ENCODE data around the gene HOXC5. TPM values are rescaled to one million over a fixed set of nuclear protein-coding genes. Genes with fewer than 3 reads are reported as not detected.
A peak's percentile ranks its signal among the peaks of the same experiment; 100 is the strongest.
"Not testable (repeated sequence)": the region's sequence is repeated elsewhere in the genome, so short reads cannot be mapped to it uniquely, and the experiment has no call there.

HOXC5 gene
- total RNA-seq, 2 experiments from 2014 or later, result not detected

DNA sequence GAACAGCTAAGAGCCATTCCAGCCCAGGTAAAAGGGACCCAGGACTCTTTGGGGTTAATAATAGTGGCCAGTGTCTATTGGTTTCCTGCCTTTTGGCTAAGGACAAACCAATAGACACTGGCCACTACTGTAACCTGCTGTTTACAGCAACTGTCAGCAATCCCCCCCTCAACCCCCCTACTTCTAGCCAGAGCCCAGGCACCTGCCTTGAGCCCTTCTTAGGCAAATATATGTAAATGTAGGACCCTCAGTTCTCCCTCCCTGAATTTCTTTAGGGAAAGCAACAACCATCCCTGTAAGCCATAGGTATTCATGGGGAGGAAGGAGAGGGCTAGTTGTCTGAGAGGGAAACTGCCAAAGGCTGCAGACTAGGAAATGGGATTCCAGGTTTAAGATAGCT lies 43.1 kb downstream of the HOXC5 start:
- H3K4me2 ChIP-seq (ENCODE audit: low read length), result no peak overlapping the region
- ChIA-PET POLR2A (interaction anchor here (1.5 kb wide), 1 partner anchor 21 kb away, joined by 6 read pairs; no protein-coding TSS in a partner anchor), CTCF (ENCODE audit: unreplicated experiment) (no interaction called here)
- H3K36me3 ChIP-seq (ENCODE audit: insufficient read depth, low read length), result no peaks in the 10 kb centered on the region
- intact Hi-C loops (cut with micrococcal nuclease; ENCODE audit: unreplicated experiment), result no loop called here
- no peaks in the 10 kb centered on the region for H3K9me3 ChIP-seq (ENCODE audit: low read length)
- H3K4me3 ChIP-seq (ENCODE audit: low read depth, low read length, poor library complexity, severe bottlenecking), result no peak overlapping the region
- DNase-seq (ENCODE audit: low spot score), result no peak
- no TSS peak for BruUV-seq (replicated peaks)
- TF ChIP-seq, protein P1, sequence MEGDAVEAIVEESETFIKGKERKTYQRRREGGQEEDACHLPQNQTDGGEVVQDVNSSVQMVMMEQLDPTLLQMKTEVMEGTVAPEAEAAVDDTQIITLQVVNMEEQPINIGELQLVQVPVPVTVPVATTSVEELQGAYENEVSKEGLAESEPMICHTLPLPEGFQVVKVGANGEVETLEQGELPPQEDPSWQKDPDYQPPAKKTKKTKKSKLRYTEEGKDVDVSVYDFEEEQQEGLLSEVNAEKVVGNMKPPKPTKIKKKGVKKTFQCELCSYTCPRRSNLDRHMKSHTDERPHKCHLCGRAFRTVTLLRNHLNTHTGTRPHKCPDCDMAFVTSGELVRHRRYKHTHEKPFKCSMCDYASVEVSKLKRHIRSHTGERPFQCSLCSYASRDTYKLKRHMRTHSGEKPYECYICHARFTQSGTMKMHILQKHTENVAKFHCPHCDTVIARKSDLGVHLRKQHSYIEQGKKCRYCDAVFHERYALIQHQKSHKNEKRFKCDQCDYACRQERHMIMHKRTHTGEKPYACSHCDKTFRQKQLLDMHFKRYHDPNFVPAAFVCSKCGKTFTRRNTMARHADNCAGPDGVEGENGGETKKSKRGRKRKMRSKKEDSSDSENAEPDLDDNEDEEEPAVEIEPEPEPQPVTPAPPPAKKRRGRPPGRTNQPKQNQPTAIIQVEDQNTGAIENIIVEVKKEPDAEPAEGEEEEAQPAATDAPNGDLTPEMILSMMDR (conservative IDR thresholded peaks at IDR 0.05; ENCODE audit: low read length), result no peak
- TF ChIP-seq EZH2phosphoT487 (IDR thresholded peaks at IDR 0.05; ENCODE audit: borderline replicate concordance, low read depth, low read length), result no peak
- no peaks in the 10 kb centered on the region for H3K9me2 ChIP-seq (ENCODE audit: insufficient read depth, low read length)
- no peak overlapping the region for H2AFZ ChIP-seq (ENCODE audit: low read length)
- no peaks in the 10 kb centered on the region for H4K20me1 ChIP-seq (ENCODE audit: insufficient read depth, low read length)
- no peaks in the 10 kb centered on the region for H3K4me1 ChIP-seq (ENCODE audit: insufficient read depth, low read length, poor library complexity, severe bottlenecking)
- H3K27ac ChIP-seq (ENCODE audit: low read depth, low read length, poor library complexity, severe bottlenecking), result no peak overlapping the region
- H3K79me2 ChIP-seq (ENCODE audit: insufficient read depth, low read depth, low read length), result no peaks in the 10 kb centered on the region

DNA sequence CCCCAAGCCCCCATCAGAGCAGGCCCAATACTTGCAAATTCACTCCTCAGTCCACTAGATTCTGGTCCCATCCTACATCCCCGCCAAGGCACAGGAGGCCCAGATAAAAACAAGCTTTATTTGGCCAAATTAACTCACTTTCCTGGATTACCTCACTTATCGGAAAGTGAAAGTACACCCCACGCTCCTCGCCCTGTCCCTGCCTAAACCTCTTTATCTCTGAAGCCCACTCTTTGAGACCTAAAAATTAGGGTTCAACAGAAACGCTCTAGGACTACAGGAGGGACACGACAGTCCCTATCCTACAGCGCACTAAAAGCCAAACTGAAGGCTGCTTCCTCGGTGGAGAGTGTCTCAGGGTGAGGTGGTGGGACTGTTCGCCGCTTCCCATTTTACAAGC lies 45.0 kb downstream of the HOXC5 start:
- H3K4me1 ChIP-seq (ENCODE audit: insufficient read depth, low read length, poor library complexity, severe bottlenecking); H3K4me2 ChIP-seq (ENCODE audit: low read length); H3K4me3 ChIP-seq (ENCODE audit: low read depth, low read length, poor library complexity, severe bottlenecking); DNase-seq (ENCODE audit: low spot score); H2AFZ ChIP-seq (ENCODE audit: low read length); H3K79me2 ChIP-seq (ENCODE audit: insufficient read depth, low read depth, low read length); intact Hi-C loops (cut with micrococcal nuclease; ENCODE audit: unreplicated experiment); BruUV-seq (replicated peaks); H3K9me3 ChIP-seq (ENCODE audit: low read length); H3K36me3 ChIP-seq (ENCODE audit: insufficient read depth, low read length); H3K9me2 ChIP-seq (ENCODE audit: insufficient read depth, low read length); H4K20me1 ChIP-seq (ENCODE audit: insufficient read depth, low read length); H3K27ac ChIP-seq (ENCODE audit: low read depth, low read length, poor library complexity, severe bottlenecking): not testable (repeated sequence)
- ChIA-PET POLR2A (interaction anchor here (0.6 to 1.3 kb wide), 2 partner anchors 10 to 24 kb away, joined by 3 to 5 read pairs; partner anchors contain the start of gene HOXC4), CTCF (ENCODE audit: unreplicated experiment) (interaction anchor here (0.6 kb wide), 1 partner anchor 33 kb away, joined by 7 read pairs; no protein-coding TSS in a partner anchor)

DNA sequence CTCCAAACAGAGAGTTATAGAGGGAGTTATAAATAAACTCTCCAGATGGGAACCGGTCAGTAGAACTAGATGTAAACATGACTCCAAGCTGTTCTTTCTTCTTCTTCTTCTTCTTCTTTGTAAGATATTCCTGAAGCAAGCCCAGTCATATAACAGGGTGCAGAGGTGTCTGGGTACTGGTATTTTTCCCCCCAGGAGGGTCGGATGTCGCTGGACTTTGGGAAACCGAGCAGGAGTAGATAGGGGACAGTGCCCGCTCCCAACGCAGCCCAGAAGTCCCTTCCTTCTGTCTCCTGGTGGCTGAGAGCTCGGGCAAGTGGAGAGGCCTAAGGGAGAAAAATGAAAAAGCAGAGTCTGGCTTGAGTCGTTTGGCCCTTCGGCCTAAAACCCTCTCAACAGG lies 46.3 kb downstream of the HOXC5 start:
- H3K27ac ChIP-seq (ENCODE audit: low read depth, low read length, poor library complexity, severe bottlenecking); H3K4me3 ChIP-seq (ENCODE audit: low read depth, low read length, poor library complexity, severe bottlenecking); H3K9me2 ChIP-seq (ENCODE audit: insufficient read depth, low read length); intact Hi-C loops (cut with micrococcal nuclease; ENCODE audit: unreplicated experiment); H3K4me2 ChIP-seq (ENCODE audit: low read length); POLR2A ChIA-PET; H4K20me1 ChIP-seq (ENCODE audit: insufficient read depth, low read length); H3K9me3 ChIP-seq (ENCODE audit: low read length); BruUV-seq (replicated peaks); H3K79me2 ChIP-seq (ENCODE audit: insufficient read depth, low read depth, low read length); H3K36me3 ChIP-seq (ENCODE audit: insufficient read depth, low read length); H2AFZ ChIP-seq (ENCODE audit: low read length); H3K4me1 ChIP-seq (ENCODE audit: insufficient read depth, low read length, poor library complexity, severe bottlenecking); CTCF ChIA-PET (ENCODE audit: unreplicated experiment); DNase-seq (ENCODE audit: low spot score): not testable (repeated sequence)

DNA sequence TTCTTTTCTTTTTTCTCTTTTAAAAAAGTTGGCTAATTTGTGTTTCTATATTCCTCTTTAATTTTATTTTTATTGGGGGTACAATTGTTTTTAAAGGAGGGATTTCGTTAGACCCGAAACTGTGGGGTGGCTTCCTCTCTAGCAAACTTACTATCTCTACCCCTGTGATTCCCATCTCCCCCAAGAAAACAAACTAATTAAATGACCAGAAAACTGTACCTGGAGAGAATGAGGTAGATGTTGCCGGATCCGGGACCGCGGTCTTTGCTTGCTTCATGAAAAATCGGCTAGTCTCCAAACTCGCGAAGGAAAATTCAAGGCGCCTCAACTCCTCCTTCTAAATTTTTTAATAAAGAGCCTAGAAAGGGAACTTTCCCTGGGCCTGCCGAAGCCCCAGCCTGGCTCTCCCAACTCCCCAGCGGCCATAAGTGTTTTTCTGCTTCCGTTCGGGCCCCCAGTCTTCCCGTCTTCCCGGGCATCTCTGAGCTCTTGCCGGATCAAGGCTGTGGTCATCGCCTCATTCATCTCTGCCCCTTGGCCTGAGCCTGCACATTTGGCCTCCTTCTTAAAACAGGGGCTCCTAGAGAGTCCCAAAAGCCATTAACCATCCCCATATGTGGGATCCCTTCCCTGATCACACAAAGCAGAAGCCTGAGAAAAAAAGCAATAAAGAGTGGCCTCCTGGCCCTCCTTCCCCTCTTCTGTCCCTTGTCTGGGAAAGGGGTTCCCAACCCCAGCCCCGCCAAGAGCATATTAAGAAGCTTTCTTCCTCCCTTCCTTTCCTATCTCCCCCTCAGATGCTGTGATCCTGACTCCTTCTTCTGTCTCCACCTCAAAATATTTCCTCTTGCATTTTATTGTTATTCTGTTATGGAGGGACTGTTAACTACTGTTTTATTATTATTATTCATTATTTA lies 47.4 kb downstream of the HOXC5 start:
- H2AFZ ChIP-seq (ENCODE audit: low read length); H3K79me2 ChIP-seq (ENCODE audit: insufficient read depth, low read depth, low read length); intact Hi-C loops (cut with micrococcal nuclease; ENCODE audit: unreplicated experiment); DNase-seq (ENCODE audit: low spot score); H3K36me3 ChIP-seq (ENCODE audit: insufficient read depth, low read length); H4K20me1 ChIP-seq (ENCODE audit: insufficient read depth, low read length); CTCF ChIA-PET (ENCODE audit: unreplicated experiment); H3K4me2 ChIP-seq (ENCODE audit: low read length); H3K9me3 ChIP-seq (ENCODE audit: low read length); H3K9me2 ChIP-seq (ENCODE audit: insufficient read depth, low read length); H3K4me3 ChIP-seq (ENCODE audit: low read depth, low read length, poor library complexity, severe bottlenecking); H3K27ac ChIP-seq (ENCODE audit: low read depth, low read length, poor library complexity, severe bottlenecking); H3K4me1 ChIP-seq (ENCODE audit: insufficient read depth, low read length, poor library complexity, severe bottlenecking); BruUV-seq (replicated peaks): not testable (repeated sequence)
- POLR2A ChIA-PET, result interaction anchor here (0.6 kb wide), 1 partner anchor 113 kb away, joined by 10 read pairs; no protein-coding TSS in a partner anchor

DNA sequence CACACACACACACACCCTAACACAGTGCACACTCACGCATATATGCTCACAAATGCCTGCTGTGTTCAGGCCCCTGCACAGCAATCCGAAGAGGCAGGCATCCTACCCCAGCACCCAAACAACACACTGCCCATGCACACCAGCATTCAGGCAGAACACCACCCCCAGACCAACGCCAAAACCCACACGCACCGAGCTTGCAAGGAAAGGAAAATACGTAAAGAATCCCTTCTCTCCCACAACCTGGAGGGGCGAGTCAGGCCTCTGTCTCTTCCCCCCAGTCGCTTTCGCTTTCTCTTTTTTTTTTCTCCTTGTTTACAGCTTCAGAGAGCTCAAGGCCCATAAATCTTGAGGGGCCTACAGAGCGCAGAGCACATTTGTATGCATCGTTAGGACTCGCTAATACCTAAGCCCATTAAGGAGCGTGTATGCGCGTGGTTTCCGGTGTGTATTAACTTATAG lies 48.2 kb downstream of the HOXC5 start:
- H3K79me2 ChIP-seq (ENCODE audit: insufficient read depth, low read depth, low read length); H3K4me1 ChIP-seq (ENCODE audit: insufficient read depth, low read length, poor library complexity, severe bottlenecking); H3K36me3 ChIP-seq (ENCODE audit: insufficient read depth, low read length); H3K9me3 ChIP-seq (ENCODE audit: low read length); intact Hi-C loops (cut with micrococcal nuclease; ENCODE audit: unreplicated experiment); POLR2A ChIA-PET; H4K20me1 ChIP-seq (ENCODE audit: insufficient read depth, low read length); BruUV-seq (replicated peaks); H3K9me2 ChIP-seq (ENCODE audit: insufficient read depth, low read length): not testable (repeated sequence)
- Histone ChIP-seq H3K4me2 (ENCODE audit: low read length) (peak overlapping the region; percentile 62), H2AFZ (ENCODE audit: low read length) (peak overlapping the region; percentile 48; the same call in 1 of the 2 replicates), H3K27ac (ENCODE audit: low read depth, low read length, poor library complexity, severe bottlenecking) (peak overlapping the region; percentile 28), H3K4me3 (ENCODE audit: low read depth, low read length, poor library complexity, severe bottlenecking) (peak overlapping the region; percentile 51)
- CTCF ChIA-PET (ENCODE audit: unreplicated experiment), result interaction anchor here (0.7 kb wide), 1 partner anchor 320 kb away, joined by 4 read pairs; no protein-coding TSS in a partner anchor
- DNase-seq (ENCODE audit: low spot score), result peak; percentile 18

Measured in OCI-LY7 (cell line).